ENCODE data around the gene PCAT6. TPM values are rescaled to one million over a fixed set of nuclear protein-coding genes. Genes with fewer than 3 reads are reported as not detected.

Gene PCAT6
- total and polyA plus RNA-seq, 2 donors from 2014 or later, result 2.0 to 5.8 TPM

DNA sequence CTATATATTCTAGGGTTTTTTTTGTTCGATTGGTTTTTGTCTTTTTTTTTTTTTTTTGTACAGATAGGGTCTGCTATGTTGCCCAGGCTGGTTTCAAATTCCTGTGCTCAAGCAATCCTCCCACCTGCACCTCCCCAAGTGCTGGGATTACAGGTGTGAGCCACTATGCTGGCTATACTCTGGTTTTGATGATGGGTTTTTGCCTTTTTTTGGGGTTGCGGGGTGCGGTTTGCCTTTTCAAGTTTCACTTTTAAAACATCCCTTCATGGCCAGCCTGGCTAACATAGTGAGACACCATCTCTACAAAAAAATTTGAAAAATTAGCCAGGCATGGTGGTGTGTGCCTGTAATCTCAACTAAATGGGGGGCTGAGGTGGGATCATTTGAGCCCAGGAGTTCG, 12.5 kb upstream of the PCAT6 start:
- FAIRE-seq, result no peak
- no peak overlapping the region for H3K27ac ChIP-seq (ENCODE audit: low read depth in 2 of 2, low read length in 2 of 2)
- TF ChIP-seq CTCF (IDR thresholded peaks at IDR 0.05; ENCODE audit: borderline replicate concordance, extremely low read depth, insufficient read depth), result no peak

GRCh38 chr1:202798792-202799331, 11.9 kb upstream of the PCAT6 start:
- Histone ChIP-seq H3K4me3 (ENCODE audit: low read length in 3 of 3) (no peak overlapping the region), H3K36me3 (ENCODE audit: control insufficient read depth in 2 of 3, insufficient read depth in 3 of 3, low read length in 3 of 3) (no peaks in the 10 kb centered on the region), H3K27me3 (ENCODE audit: control insufficient read depth, insufficient read depth, low read length) (no peaks in the 10 kb centered on the region), H3K9ac (ENCODE audit: low read length in 3 of 3) (no peak overlapping the region), H3K27ac (ENCODE audit: low read depth in 2 of 2, low read length in 2 of 2) (no peak overlapping the region), H3K9me3 (ENCODE audit: control insufficient read depth in 2 of 3, insufficient read depth in 1 of 3, low read length in 3 of 3) (no peaks in the 10 kb centered on the region), H3K4me1 (ENCODE audit: control insufficient read depth in 2 of 3, insufficient read depth in 2 of 3, low read depth in 1 of 3, low read length in 3 of 3) (peaks cover 0 to 7% (median 0%) of the 10 kb centered on the region in 3 donors)
- TF ChIP-seq CTCF (IDR thresholded peaks at IDR 0.05; ENCODE audit: borderline replicate concordance, extremely low read depth, insufficient read depth), result no peak
- DNase-seq, result no peak
- intact Hi-C loops (cut with DNase I), result no loop called here
- no peak for FAIRE-seq

More for the DNA sequence above, 12.5 kb upstream of the PCAT6 start:
- no peaks in the 10 kb centered on the region for H3K36me3 ChIP-seq (ENCODE audit: control insufficient read depth in 2 of 3, insufficient read depth in 3 of 3, low read length in 3 of 3)
- no peak for DNase-seq
- H3K27me3 ChIP-seq (ENCODE audit: control insufficient read depth, insufficient read depth, low read length), result no peaks in the 10 kb centered on the region
- no peak overlapping the region for H3K4me3 ChIP-seq (ENCODE audit: low read length in 3 of 3)
- intact Hi-C loops (cut with DNase I), result no loop called here
- H3K9ac ChIP-seq (ENCODE audit: low read length in 3 of 3), result no peak overlapping the region
- H3K4me1 ChIP-seq (ENCODE audit: control insufficient read depth in 2 of 3, insufficient read depth in 2 of 3, low read depth in 1 of 3, low read length in 3 of 3), result peaks cover 0 to 7% (median 0%) of the 10 kb centered on the region in 3 donors
- H3K9me3 ChIP-seq (ENCODE audit: control insufficient read depth in 2 of 3, insufficient read depth in 1 of 3, low read length in 3 of 3), result no peaks in the 10 kb centered on the region

GRCh38 chr1:202800742-202801141, 10.0 kb upstream of the PCAT6 start:
- Histone ChIP-seq H3K4me1 (ENCODE audit: control insufficient read depth in 2 of 3, insufficient read depth in 2 of 3, low read depth in 1 of 3, low read length in 3 of 3) (peaks cover 0 to 7% (median 0%) of the 10 kb centered on the region in 3 donors), H3K27me3 (ENCODE audit: control insufficient read depth, insufficient read depth, low read length) (no peaks in the 10 kb centered on the region), H3K36me3 (ENCODE audit: control insufficient read depth in 2 of 3, insufficient read depth in 3 of 3, low read length in 3 of 3) (no peaks in the 10 kb centered on the region), H3K4me3 (ENCODE audit: low read length in 3 of 3) (no peak overlapping the region), H3K9ac (ENCODE audit: low read length in 3 of 3) (no peak overlapping the region), H3K27ac (ENCODE audit: low read depth in 2 of 2, low read length in 2 of 2) (no peak overlapping the region), H3K9me3 (ENCODE audit: control insufficient read depth in 2 of 3, insufficient read depth in 1 of 3, low read length in 3 of 3) (no peaks in the 10 kb centered on the region)
- TF ChIP-seq CTCF (IDR thresholded peaks at IDR 0.05; ENCODE audit: borderline replicate concordance, extremely low read depth, insufficient read depth), result no peak
- intact Hi-C loops (cut with DNase I), result no loop called here
- FAIRE-seq, result no peak
- no peak for DNase-seq

DNA sequence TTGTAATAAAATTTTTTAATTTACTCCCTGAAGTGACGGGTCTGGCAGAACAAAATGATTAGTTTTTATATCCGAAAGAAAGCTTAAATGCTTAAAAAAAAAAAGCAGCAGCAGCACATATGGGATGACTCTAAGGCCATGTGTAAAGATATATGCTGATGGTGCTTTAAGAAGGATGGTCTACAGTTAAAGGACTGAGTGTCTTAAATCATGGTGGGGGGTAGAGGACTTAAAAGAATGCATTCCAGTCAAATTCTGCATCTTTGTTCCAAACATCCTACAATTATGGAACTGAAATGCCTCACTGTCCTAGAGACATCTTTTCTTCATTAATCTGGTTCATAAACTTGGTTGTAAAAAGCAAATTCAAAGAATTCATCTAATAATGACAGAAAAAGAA, 9.6 kb upstream of the PCAT6 start:
- DNase-seq, result peak in 1 of 5 donors; percentile 19
- no peaks in the 10 kb centered on the region for H3K36me3 ChIP-seq (ENCODE audit: control insufficient read depth in 2 of 3, insufficient read depth in 3 of 3, low read length in 3 of 3)
- H3K4me3 ChIP-seq (ENCODE audit: low read length in 3 of 3), result no peak overlapping the region
- no peaks in the 10 kb centered on the region for H3K27me3 ChIP-seq (ENCODE audit: control insufficient read depth, insufficient read depth, low read length)
- peaks cover 0 to 9% (median 0%) of the 10 kb centered on the region in 3 donors for H3K4me1 ChIP-seq (ENCODE audit: control insufficient read depth in 2 of 3, insufficient read depth in 2 of 3, low read depth in 1 of 3, low read length in 3 of 3)
- no peak for FAIRE-seq
- no peak overlapping the region for H3K27ac ChIP-seq (ENCODE audit: low read depth in 2 of 2, low read length in 2 of 2)
- TF ChIP-seq CTCF (IDR thresholded peaks at IDR 0.05; ENCODE audit: borderline replicate concordance, extremely low read depth, insufficient read depth), result no peak
- intact Hi-C loops (cut with DNase I), result no loop called here
- H3K9me3 ChIP-seq (ENCODE audit: control insufficient read depth in 2 of 3, insufficient read depth in 1 of 3, low read length in 3 of 3), result no peaks in the 10 kb centered on the region
- no peak overlapping the region for H3K9ac ChIP-seq (ENCODE audit: low read length in 3 of 3)
